Measurements from ENCODE around the gene SMYD1. TPM values are rescaled to one million over a fixed set of nuclear protein-coding genes. Genes with fewer than 3 reads are reported as not detected.
A peak's percentile ranks its signal among the peaks of the same experiment; 100 is the strongest.

Gene SMYD1
- total and polyA plus RNA-seq, 2 donors (not counting 1 experiment from before 2014, with no cell fraction given): not detected

DNA sequence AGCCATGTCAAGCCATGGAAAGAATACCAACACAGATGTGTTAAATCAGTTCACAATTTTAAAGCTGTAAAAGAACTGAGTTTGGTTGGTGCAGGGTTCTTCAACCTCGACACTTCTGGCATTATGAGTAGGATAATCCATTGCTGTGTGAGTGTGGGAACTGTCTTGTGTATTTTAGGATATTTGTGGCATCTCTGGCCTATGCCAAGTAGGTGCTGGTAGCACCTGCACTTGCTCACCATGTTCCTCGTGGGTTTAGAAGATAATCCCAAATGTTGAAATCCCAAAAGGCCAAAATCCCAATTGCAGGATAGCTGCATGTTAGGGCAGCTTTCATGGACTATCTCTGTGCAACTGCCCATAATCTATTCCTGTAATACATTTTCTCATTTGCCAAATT is 15.8 kb upstream of the SMYD1 start:
- no peak for ATAC-seq (ENCODE audit: low read depth)
- Histone ChIP-seq H3K79me2 (ENCODE audit: control insufficient read depth, insufficient read depth, low read length) (peaks cover 49% of the 10 kb centered on the region), H3K4me3 (ENCODE audit: control extremely low read depth in 1 of 5, extremely low read depth in 1 of 5, insufficient read depth in 1 of 5, low read depth in 2 of 5, low read length in 4 of 5) (no peak overlapping the region), H3K36me3 (replicated peaks in 1 of 2; ENCODE audit: control extremely low read depth in 1 of 2, control insufficient read depth in 1 of 2, extremely low read depth in 1 of 2, insufficient read depth in 2 of 2, low read length in 1 of 2) (peaks cover 5 to 8% of the 10 kb centered on the region in 2 experiments), H4K20me1 (ENCODE audit: control insufficient read depth, insufficient read depth, low read length, poor library complexity, severe bottlenecking) (peaks cover 4% of the 10 kb centered on the region), H3K27me3 (replicated peaks in 1 of 4; ENCODE audit: control extremely low read depth in 1 of 4, control insufficient read depth in 3 of 4, insufficient read depth in 4 of 4, low read length in 3 of 4) (no peaks in the 10 kb centered on the region), H3K27ac (ENCODE audit: low read length in 2 of 2) (peak overlapping the region in 1 of 2 donors; percentile 33), H3K4me2 (replicated peaks; ENCODE audit: low read depth, low read length, poor library complexity, severe bottlenecking) (no peak overlapping the region), H3K4me1 (ENCODE audit: control insufficient read depth in 2 of 2, insufficient read depth in 2 of 2, low read length in 2 of 2) (peaks cover 20 to 22% of the 10 kb centered on the region in 2 donors), H3K9me3 (ENCODE audit: control extremely low read depth in 1 of 3, control insufficient read depth in 2 of 3, insufficient read depth in 1 of 3, low read length in 2 of 3) (no peaks in the 10 kb centered on the region), H2AFZ (ENCODE audit: insufficient read depth, low read depth, low read length, poor library complexity, severe bottlenecking) (no peak overlapping the region), H3K9ac (ENCODE audit: low read length) (no peak overlapping the region)
- no peak for TF ChIP-seq EZH2 (IDR thresholded peaks at IDR 0.05; ENCODE audit: borderline replicate concordance, insufficient read depth, low read depth, low read length, poor library complexity, severe bottlenecking)
- TF ChIP-seq, protein P1, sequence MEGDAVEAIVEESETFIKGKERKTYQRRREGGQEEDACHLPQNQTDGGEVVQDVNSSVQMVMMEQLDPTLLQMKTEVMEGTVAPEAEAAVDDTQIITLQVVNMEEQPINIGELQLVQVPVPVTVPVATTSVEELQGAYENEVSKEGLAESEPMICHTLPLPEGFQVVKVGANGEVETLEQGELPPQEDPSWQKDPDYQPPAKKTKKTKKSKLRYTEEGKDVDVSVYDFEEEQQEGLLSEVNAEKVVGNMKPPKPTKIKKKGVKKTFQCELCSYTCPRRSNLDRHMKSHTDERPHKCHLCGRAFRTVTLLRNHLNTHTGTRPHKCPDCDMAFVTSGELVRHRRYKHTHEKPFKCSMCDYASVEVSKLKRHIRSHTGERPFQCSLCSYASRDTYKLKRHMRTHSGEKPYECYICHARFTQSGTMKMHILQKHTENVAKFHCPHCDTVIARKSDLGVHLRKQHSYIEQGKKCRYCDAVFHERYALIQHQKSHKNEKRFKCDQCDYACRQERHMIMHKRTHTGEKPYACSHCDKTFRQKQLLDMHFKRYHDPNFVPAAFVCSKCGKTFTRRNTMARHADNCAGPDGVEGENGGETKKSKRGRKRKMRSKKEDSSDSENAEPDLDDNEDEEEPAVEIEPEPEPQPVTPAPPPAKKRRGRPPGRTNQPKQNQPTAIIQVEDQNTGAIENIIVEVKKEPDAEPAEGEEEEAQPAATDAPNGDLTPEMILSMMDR (IDR thresholded peaks at IDR 0.05): no peak
- Mint-ChIP-seq H3K27ac (no peak overlapping the region), H3K27me3 (no peaks in the 10 kb centered on the region), H3K4me3 (no peak overlapping the region), H3K9me3 (ENCODE audit: insufficient read depth) (no peaks in the 10 kb centered on the region), H3K4me1 (peaks cover 44% of the 10 kb centered on the region)
- ChIA-PET POLR2A (no interaction called here), CTCF (interaction anchor here (2.8 kb wide), 1 partner anchor 9 kb away, joined by 18 read pairs; no protein-coding TSS in a partner anchor)
- 100% methylated on average over 2 of the region's 2 CpGs for WGBS (ENCODE audit: insufficient coverage)
- intact Hi-C loops (cut with micrococcal nuclease): loop anchor here (10.0 kb wide), 1 partner anchor 573 kb away; the partner anchor contains the start of gene EIF2AK3
- DNase-seq: no peak

DNA sequence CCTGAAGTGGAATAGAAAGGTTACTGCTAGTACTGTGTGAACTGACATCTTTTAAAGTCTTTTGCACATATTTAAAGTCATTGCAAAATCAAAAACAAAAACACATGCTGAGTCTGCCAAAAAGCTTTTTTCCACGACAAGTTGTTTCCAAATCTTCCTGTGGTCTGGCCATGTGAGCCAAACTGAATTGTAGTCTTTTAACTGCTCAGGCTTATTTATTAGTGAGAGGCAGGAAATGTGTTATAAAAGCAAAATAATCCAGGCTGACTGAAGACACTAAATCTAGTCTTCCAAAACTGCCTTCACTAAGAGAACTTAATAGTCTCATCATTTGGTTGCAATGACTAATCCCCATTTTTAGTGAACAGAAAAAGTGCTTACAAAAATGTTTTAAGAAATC is 14.3 kb upstream of the SMYD1 start:
- H2AFZ ChIP-seq (ENCODE audit: insufficient read depth, low read depth, low read length, poor library complexity, severe bottlenecking): no peak overlapping the region
- no peak overlapping the region for H3K4me2 ChIP-seq (replicated peaks; ENCODE audit: low read depth, low read length, poor library complexity, severe bottlenecking)
- TF ChIP-seq, protein P1 (IDR thresholded peaks at IDR 0.05): no peak
- no peak for TF ChIP-seq EZH2 (IDR thresholded peaks at IDR 0.05; ENCODE audit: borderline replicate concordance, insufficient read depth, low read depth, low read length, poor library complexity, severe bottlenecking)
- H3K27me3 ChIP-seq (replicated peaks in 1 of 4; ENCODE audit: control extremely low read depth in 1 of 4, control insufficient read depth in 3 of 4, insufficient read depth in 4 of 4, low read length in 3 of 4): no peaks in the 10 kb centered on the region
- no peak overlapping the region for H3K9ac ChIP-seq (ENCODE audit: low read length)
- DNase-seq (no peak), ATAC-seq (ENCODE audit: low read depth) (no peak)
- ChIA-PET CTCF (interaction anchor here (0.7 to 1.1 kb wide), 3 partner anchors 8 to 16 kb away, joined by 3 to 4 read pairs (median 3); no protein-coding TSS in a partner anchor), POLR2A (no interaction called here)
- peaks cover 20 to 22% of the 10 kb centered on the region in 2 donors for H3K4me1 ChIP-seq (ENCODE audit: control insufficient read depth in 2 of 2, insufficient read depth in 2 of 2, low read length in 2 of 2)
- WGBS (ENCODE audit: insufficient coverage): 43% methylated on average over 1 of the region's 1 CpG
- Mint-ChIP-seq H3K27me3 (no peaks in the 10 kb centered on the region), H3K4me3 (peak overlapping the region; percentile 37), H3K9me3 (ENCODE audit: insufficient read depth) (no peaks in the 10 kb centered on the region), H3K27ac (no peak overlapping the region), H3K4me1 (peaks cover 44% of the 10 kb centered on the region)
- no peaks in the 10 kb centered on the region for H3K9me3 ChIP-seq (ENCODE audit: control extremely low read depth in 1 of 3, control insufficient read depth in 2 of 3, insufficient read depth in 1 of 3, low read length in 2 of 3)
- H3K36me3 ChIP-seq (replicated peaks in 1 of 2; ENCODE audit: control extremely low read depth in 1 of 2, control insufficient read depth in 1 of 2, extremely low read depth in 1 of 2, insufficient read depth in 2 of 2, low read length in 1 of 2): peaks cover 5 to 8% of the 10 kb centered on the region in 2 experiments
- peak overlapping the region in 1 of 2 donors; percentile 96 for H3K27ac ChIP-seq (ENCODE audit: low read length in 2 of 2)
- peaks cover 40% of the 10 kb centered on the region for H3K79me2 ChIP-seq (ENCODE audit: control insufficient read depth, insufficient read depth, low read length)
- H4K20me1 ChIP-seq (ENCODE audit: control insufficient read depth, insufficient read depth, low read length, poor library complexity, severe bottlenecking): no peaks in the 10 kb centered on the region
- no peak overlapping the region for H3K4me3 ChIP-seq (ENCODE audit: control extremely low read depth in 1 of 5, extremely low read depth in 1 of 5, insufficient read depth in 1 of 5, low read depth in 2 of 5, low read length in 4 of 5)
- intact Hi-C loops (cut with micrococcal nuclease): loop anchor here (10.0 kb wide), 1 partner anchor 572 kb away; the partner anchor contains the start of gene EIF2AK3

Data from B cell (primary cell).